RWPE2 (cell line): ENCODE data around the gene CDH16.
A peak's percentile ranks its signal among the peaks of the same experiment; 100 is the strongest.

ENCODE experiments used
- ATAC-seq: fragments of 200-7000 bp; cut with Tn5 transposase; 3 replicates; pipeline ENCODE4 v1.9.1; 2021; ENCODE audit warnings: low read depth
- DNase-seq: peaks from one replicate; pipeline ENCODE4 v3.0.0-alpha.2; 2020; ENCODE audit warnings: low spot score
- H3K27ac ChIP-seq: fragments of 450-650 bp; 2 replicates; pipeline ENCODE4 v1.5.1; 2017; ENCODE audit warnings: mild to moderate bottlenecking; ENCODE audit not compliant: poor library complexity, severe bottlenecking
- H3K27me3 ChIP-seq: fragments of 250-450 bp; sonication (Bioruptor Pico); 2 replicates; pipeline ENCODE4 v1.5.1; 2021; ENCODE audit warnings: mild to moderate bottlenecking, moderate library complexity; ENCODE audit not compliant: insufficient read depth, poor library complexity, severe bottlenecking
- H3K36me3 ChIP-seq: fragments of 250-450 bp; sonication (Bioruptor Pico); 2 replicates; pipeline ENCODE4 v1.5.1; 2020; ENCODE audit warnings: low read depth, mild to moderate bottlenecking, moderate library complexity
- H3K4me1 ChIP-seq: fragments of 250-450 bp; sonication (Bioruptor Pico); 2 replicates; pipeline ENCODE4 v1.5.1; 2021; ENCODE audit warnings: mild to moderate bottlenecking, moderate library complexity; ENCODE audit not compliant: insufficient read depth, poor library complexity, severe bottlenecking
- H3K4me3 ChIP-seq: fragments of 250-450 bp; sonication (Bioruptor Pico); 2 replicates; pipeline ENCODE4 v1.5.1; 2021; ENCODE audit warnings: mild to moderate bottlenecking, moderate library complexity; ENCODE audit not compliant: severe bottlenecking
- H3K9me3 ChIP-seq: fragments of 250-450 bp; sonication (Bioruptor Pico); 2 replicates; pipeline ENCODE4 v1.5.1; 2021; ENCODE audit warnings: mild to moderate bottlenecking, moderate library complexity; ENCODE audit not compliant: severe bottlenecking
- CTCF ChIP-seq: fragments of 450-650 bp; IDR thresholded peaks from one replicate; pipeline ENCODE4 v1.5.1; 2017; ENCODE audit warnings: mild to moderate bottlenecking, moderate library complexity; ENCODE audit not compliant: poor library complexity, severe bottlenecking

Gene CDH16

GRCh38 chr16:66950437-66950836 lies 31.8 kb upstream of the CDH16 start:
- Histone ChIP-seq H3K9me3 (no peaks in the 10 kb centered on the region), H3K4me1 (peaks cover 12% of the 10 kb centered on the region), H3K27me3 (no peaks in the 10 kb centered on the region), H3K36me3 (no peaks in the 10 kb centered on the region), H3K4me3 (no peak overlapping the region), H3K27ac (no peak overlapping the region)
- ATAC-seq = no peak
- TF ChIP-seq CTCF = no peak
- DNase-seq = no peak

- Histone ChIP-seq H3K36me3 (no peaks in the 10 kb centered on the region), H3K9me3 (no peaks in the 10 kb centered on the region), H3K27me3 (no peaks in the 10 kb centered on the region), H3K27ac (no peak overlapping the region), H3K4me3 (no peak overlapping the region), H3K4me1 (peaks cover 12% of the 10 kb centered on the region)
- no peak for TF ChIP-seq CTCF
- no peak for ATAC-seq
- no peak for DNase-seq
Measured at GRCh38 chr16:66949472-66949871, 30.8 kb upstream of the CDH16 start.

GRCh38 chr16:66948837-66949225 lies 30.1 kb upstream of the CDH16 start:
- Histone ChIP-seq H3K27ac (peak overlapping the region; percentile 49), H3K4me1 (peaks cover 10% of the 10 kb centered on the region), H3K9me3 (no peaks in the 10 kb centered on the region), H3K4me3 (peak overlapping the region; percentile 25), H3K27me3 (no peaks in the 10 kb centered on the region), H3K36me3 (no peaks in the 10 kb centered on the region)
- DNase-seq (no peak), ATAC-seq (peak; percentile 6; the same call in 2 of the 3 replicates)
- TF ChIP-seq CTCF = no peak

- H3K9me3 ChIP-seq = no peaks in the 10 kb centered on the region
- peak; percentile 78 for ATAC-seq
- no peak for TF ChIP-seq CTCF
- peaks cover 4% of the 10 kb centered on the region for H3K4me1 ChIP-seq
- peak; percentile 78 for DNase-seq
- no peaks in the 10 kb centered on the region for H3K27me3 ChIP-seq
- peak overlapping the region; percentile 49 for H3K27ac ChIP-seq
- no peaks in the 10 kb centered on the region for H3K36me3 ChIP-seq
- peak overlapping the region; percentile 25 for H3K4me3 ChIP-seq
Measured at GRCh38 chr16:66948134-66948836, 29.6 kb upstream of the CDH16 start.
